ENCODE results near the gene RUBCN.
"Not testable (repeated sequence)": the region's sequence is repeated elsewhere in the genome, so short reads cannot be mapped to it uniquely, and the experiment has no call there.

The RUBCN gene

GRCh38 chr3:197733042-197733441, 3.7 kb downstream of the RUBCN start:
- DNase-seq = no peak

GRCh38 chr3:197731483-197731882, 5.2 kb downstream of the RUBCN start:
- not testable (repeated sequence) for DNase-seq

GRCh38 chr3:197730770-197731169, 5.9 kb downstream of the RUBCN start:
- not testable (repeated sequence) for DNase-seq

- no peak for DNase-seq
These were observed 6.5 kb downstream of the RUBCN start for GRCh38 chr3:197730200-197730599.

- DNase-seq = no peak
These were observed 8.2 kb downstream of the RUBCN start for GRCh38 chr3:197728487-197728886.

GRCh38 chr3:197727878-197728277, 8.8 kb downstream of the RUBCN start:
- DNase-seq = not testable (repeated sequence)

- no peak for DNase-seq
These were observed 14.0 kb downstream of the RUBCN start for GRCh38 chr3:197722734-197723133.

GRCh38 chr3:197720694-197721093, 16.0 kb downstream of the RUBCN start:
- no peak for DNase-seq

GRCh38 chr3:197718891-197719290, 17.8 kb downstream of the RUBCN start:
- DNase-seq = no peak

GRCh38 chr3:197714251-197714650, 22.5 kb downstream of the RUBCN start:
- DNase-seq = no peak

- DNase-seq = no peak
These were observed 23.3 kb downstream of the RUBCN start for GRCh38 chr3:197713477-197713822.

- peak; percentile 32 for DNase-seq
These were observed 24.6 kb downstream of the RUBCN start for GRCh38 chr3:197711973-197712707.

- DNase-seq = not testable (repeated sequence)
These were observed 25.7 kb downstream of the RUBCN start for GRCh38 chr3:197710965-197711364.

GRCh38 chr3:197709135-197709534, 27.6 kb downstream of the RUBCN start:
- no peak for DNase-seq

GRCh38 chr3:197706658-197707057, 30.0 kb downstream of the RUBCN start:
- DNase-seq = no peak

GRCh38 chr3:197701841-197702240, 34.9 kb downstream of the RUBCN start:
- DNase-seq = no peak

GRCh38 chr3:197700095-197700494, 36.6 kb downstream of the RUBCN start:
- DNase-seq = no peak

GRCh38 chr3:197697355-197697754, 39.3 kb downstream of the RUBCN start:
- no peak for DNase-seq

GRCh38 chr3:197694251-197694650, 42.5 kb downstream of the RUBCN start:
- DNase-seq = no peak

- DNase-seq = no peak
These were observed 44.1 kb downstream of the RUBCN start for GRCh38 chr3:197692641-197693040.

- no peak for DNase-seq
These were observed 46.0 kb downstream of the RUBCN start for GRCh38 chr3:197690754-197691153.

GRCh38 chr3:197687570-197687969, 49.1 kb downstream of the RUBCN start:
- DNase-seq = no peak

- no peak for DNase-seq
These were observed 49.8 kb downstream of the RUBCN start for GRCh38 chr3:197686899-197687298.

- no peak for DNase-seq
These were observed 51.2 kb downstream of the RUBCN start for GRCh38 chr3:197685546-197685945.

- DNase-seq = no peak
These were observed 53.5 kb downstream of the RUBCN start for GRCh38 chr3:197683191-197683590.

Measured in NCI-H1436 treated with DMSO at 0.1 percent for 48 hours (cell line).